ENCODE measurements around the gene GJD3. TPM values are rescaled to one million over a fixed set of nuclear protein-coding genes. Genes with fewer than 3 reads are reported as not detected.
A peak's percentile ranks its signal among the peaks of the same experiment; 100 is the strongest.

GJD3 gene
- total RNA-seq, 1 donor from 2014 or later = not detected

DNA sequence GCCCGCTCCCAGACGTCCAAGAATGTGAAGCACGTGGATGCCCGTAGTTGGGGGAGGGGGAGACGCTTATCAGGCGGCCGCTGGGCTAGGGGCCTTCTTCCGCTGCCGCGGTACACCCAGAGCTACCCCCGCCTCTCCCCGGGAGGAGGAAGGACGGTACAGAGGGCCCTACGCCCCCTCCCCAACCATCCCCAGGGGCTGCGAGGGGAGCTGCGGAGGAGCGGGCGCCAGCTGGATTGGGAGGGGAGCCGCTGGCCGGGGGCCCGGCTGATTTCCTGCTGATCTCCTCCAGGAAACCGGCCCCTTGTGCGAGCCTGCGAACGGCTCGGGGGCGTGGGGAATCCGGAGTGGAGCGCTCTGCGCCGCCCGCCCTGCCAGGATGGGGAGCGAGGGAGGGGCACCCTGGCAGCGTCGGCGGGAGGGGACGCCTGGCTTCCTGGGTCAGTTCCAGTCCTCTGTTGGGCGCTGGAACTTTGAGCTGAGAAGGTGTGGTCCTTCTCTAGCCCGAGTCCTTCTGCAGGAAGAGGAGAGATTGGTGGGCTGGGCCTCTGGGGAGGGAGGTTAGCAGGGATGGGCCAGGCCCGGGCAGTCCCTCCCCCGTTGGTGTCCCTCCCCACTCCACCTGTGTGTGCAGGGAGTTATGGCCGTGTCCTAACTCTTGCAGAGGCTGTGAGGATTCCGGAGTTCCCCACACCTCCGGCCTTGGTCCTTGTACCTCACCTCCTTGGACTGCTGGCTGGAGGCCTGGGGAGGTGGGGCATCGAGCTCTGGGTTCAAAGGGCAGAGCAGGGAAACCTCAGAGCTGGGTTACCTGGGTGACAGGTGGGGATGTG lies 19.2 kb downstream of the GJD3 start:
- Mint-ChIP-seq H3K9me3 (ENCODE audit: unreplicated experiment) (peaks cover 16% of the 10 kb centered on the region), H3K36me3 (ENCODE audit: unreplicated experiment) (peaks cover 5% of the 10 kb centered on the region), H3K27ac (ENCODE audit: unreplicated experiment) (no peak overlapping the region), H3K4me3 (ENCODE audit: unreplicated experiment) (peak overlapping the region; percentile 92), H3K4me1 (ENCODE audit: low read depth, unreplicated experiment) (peaks cover 36% of the 10 kb centered on the region), H3K27me3 (ENCODE audit: unreplicated experiment) (peaks cover 24% of the 10 kb centered on the region)
- no peak for TF ChIP-seq CTCF (IDR thresholded peaks at IDR 0.05; ENCODE audit: partially characterized antibody, unreplicated experiment)
- DNase-seq = peak; percentile 55

DNA sequence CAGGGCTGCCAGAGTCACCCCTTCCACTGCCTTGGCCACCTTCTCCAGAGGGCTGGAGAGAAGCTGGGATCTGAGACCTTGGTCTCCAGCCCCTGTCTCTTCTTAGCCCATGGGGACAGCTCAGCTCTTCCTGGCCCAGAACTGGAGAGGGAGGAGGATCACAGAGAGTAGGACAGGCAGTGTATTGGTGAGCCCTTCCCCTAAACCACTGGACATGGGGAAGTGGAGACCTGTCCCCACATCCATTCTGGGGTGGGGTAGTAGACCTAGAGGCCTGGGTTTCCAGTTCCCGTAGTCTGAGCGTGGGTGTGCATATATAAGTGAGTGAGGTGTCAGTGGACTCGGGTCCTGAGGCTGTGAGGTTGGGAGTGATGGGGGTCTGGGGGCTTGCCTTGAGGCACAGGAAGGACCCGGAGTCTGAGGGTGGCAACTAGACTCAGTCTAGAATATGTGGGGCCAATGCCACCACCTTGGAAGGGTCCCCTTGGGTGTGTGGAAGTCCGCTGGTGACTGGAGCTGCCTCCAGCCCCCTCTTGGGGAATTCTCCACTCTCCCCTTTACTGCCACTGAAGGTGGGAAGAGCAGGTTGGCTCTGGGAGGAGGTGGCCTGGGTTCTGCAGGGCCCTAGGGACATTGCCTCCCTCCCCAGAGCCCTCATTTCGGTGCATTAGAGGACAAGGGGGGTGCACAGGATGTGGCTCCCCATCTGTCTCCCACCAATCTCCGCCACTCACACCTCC lies 19.9 kb downstream of the GJD3 start:
- H3K27ac Mint-ChIP-seq (ENCODE audit: unreplicated experiment) = peak overlapping the region; percentile 64
- DNase-seq = no peak
- peaks cover 14% of the 10 kb centered on the region for H3K9me3 Mint-ChIP-seq (ENCODE audit: unreplicated experiment)
- H3K4me1 Mint-ChIP-seq (ENCODE audit: low read depth, unreplicated experiment) = peaks cover 30% of the 10 kb centered on the region
- H3K4me3 Mint-ChIP-seq (ENCODE audit: unreplicated experiment) = peak overlapping the region; percentile 92
- TF ChIP-seq CTCF (IDR thresholded peaks at IDR 0.05; ENCODE audit: partially characterized antibody, unreplicated experiment) = no peak
- peaks cover 22% of the 10 kb centered on the region for H3K27me3 Mint-ChIP-seq (ENCODE audit: unreplicated experiment)
- H3K36me3 Mint-ChIP-seq (ENCODE audit: unreplicated experiment) = peaks cover 8% of the 10 kb centered on the region

DNA sequence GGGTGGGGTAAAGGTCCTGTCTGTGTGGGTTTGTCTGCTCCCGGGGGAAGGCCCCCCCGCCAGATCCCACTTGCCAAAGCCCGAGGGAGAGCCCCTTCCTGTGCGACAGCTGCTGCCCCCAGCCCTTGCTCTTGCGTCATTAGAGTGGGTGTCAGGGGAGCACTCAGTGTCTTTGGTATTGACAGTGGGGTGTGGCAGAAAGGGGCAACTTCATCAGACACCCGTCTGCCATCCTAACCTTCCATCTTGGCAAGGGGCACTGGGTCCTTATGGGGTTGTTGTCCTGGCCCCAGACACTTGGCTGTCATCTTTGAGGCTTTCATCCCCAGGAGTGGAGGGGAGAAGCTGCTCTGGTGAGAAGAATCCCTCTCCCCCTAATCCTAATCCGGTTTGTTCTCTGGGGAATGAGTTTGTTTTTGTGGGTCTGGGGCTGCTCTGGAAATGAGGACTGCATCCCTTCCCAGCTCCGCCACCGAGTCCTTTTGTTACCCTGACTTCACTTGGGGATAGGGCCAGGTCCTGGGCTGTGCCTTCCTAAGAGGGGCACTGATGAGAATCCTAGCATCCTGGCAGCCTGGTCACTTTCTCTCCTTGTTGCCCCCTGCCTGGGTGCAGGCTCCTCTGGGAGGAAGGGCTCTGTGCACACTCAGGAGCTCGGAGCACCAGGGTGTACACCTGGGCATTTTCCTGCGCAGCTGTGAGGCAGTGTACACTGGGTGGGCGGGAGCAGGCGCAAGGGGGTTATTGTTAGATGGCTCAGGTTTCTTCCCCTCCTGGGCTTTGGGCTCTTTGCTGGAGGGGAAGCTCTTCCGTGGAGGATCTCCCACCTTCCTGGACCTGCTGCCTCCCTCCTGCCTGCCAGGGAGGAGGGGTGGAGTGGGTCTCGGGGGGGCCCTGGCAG lies 21.1 kb downstream of the GJD3 start:
- Mint-ChIP-seq H3K9me3 (ENCODE audit: unreplicated experiment) (peaks cover 12% of the 10 kb centered on the region), H3K4me1 (ENCODE audit: low read depth, unreplicated experiment) (peaks cover 25% of the 10 kb centered on the region), H3K27me3 (ENCODE audit: unreplicated experiment) (peaks cover 20% of the 10 kb centered on the region), H3K27ac (ENCODE audit: unreplicated experiment) (peak overlapping the region; percentile 85), H3K4me3 (ENCODE audit: unreplicated experiment) (peak overlapping the region; percentile 92), H3K36me3 (ENCODE audit: unreplicated experiment) (peaks cover 5% of the 10 kb centered on the region)
- DNase-seq = no peak
- no peak for TF ChIP-seq CTCF (IDR thresholded peaks at IDR 0.05; ENCODE audit: partially characterized antibody, unreplicated experiment)

DNA sequence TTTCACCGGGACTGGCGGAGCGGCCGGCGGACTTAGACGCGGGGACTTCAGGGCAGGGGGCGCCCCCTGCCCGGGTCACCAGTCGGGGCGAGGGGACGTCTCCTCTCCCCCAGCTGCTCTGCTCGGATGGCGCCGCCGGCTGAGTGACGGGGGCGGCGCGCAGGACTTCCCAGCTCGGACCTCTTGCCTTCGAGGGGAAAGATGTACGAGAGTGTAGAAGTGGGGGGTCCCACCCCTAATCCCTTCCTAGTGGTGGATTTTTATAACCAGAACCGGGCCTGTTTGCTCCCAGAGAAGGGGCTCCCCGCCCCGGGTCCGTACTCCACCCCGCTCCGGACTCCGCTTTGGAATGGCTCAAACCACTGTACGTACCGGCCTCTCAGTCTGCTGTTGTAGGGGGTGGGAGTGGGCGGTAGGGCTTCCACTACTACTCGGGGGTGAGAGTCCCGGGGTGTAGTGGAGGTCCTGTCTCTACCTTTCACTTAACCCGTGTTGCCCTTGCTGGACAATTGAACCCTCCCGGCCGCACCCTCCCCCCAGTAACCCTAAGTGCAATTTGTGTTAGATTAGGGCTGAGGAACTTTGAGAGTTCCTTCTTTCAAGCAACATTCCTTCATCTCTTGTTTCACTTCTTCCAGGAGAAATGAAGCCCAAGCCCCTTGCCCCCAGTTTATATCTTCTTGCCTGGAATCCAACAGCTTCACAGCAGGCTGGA lies 21.9 kb downstream of the GJD3 start:
- peak overlapping the region; percentile 85 for H3K27ac Mint-ChIP-seq (ENCODE audit: unreplicated experiment)
- peak; percentile 11 for TF ChIP-seq CTCF (IDR thresholded peaks at IDR 0.05; ENCODE audit: partially characterized antibody, unreplicated experiment)
- peaks cover 12% of the 10 kb centered on the region for H3K9me3 Mint-ChIP-seq (ENCODE audit: unreplicated experiment)
- peaks cover 20% of the 10 kb centered on the region for H3K27me3 Mint-ChIP-seq (ENCODE audit: unreplicated experiment)
- H3K4me1 Mint-ChIP-seq (ENCODE audit: low read depth, unreplicated experiment) = peaks cover 25% of the 10 kb centered on the region
- H3K4me3 Mint-ChIP-seq (ENCODE audit: unreplicated experiment) = peak overlapping the region; percentile 92
- no peak for DNase-seq
- peaks cover 5% of the 10 kb centered on the region for H3K36me3 Mint-ChIP-seq (ENCODE audit: unreplicated experiment)

Data from glutamatergic neuron (in vitro differentiated cells).